GM12874 (cell line): ENCODE results near the gene TADA2A.

ENCODE experiments used
- CTCF ChIP-seq: IDR thresholded peaks from 2 replicates; pipeline ENCODE4 v1.5.1; 2011; ENCODE audit warnings: low read depth, mild to moderate bottlenecking, control low read depth, low read length, moderate library complexity; ENCODE audit not compliant: insufficient read depth

TADA2A gene

GRCh38 chr17:37466471-37466870, 59.8 kb downstream of the TADA2A start:
- TF ChIP-seq CTCF, result no peak

- TF ChIP-seq CTCF, result no peak
These were observed 63.5 kb downstream of the TADA2A start for GRCh38 chr17:37470181-37470580.

GRCh38 chr17:37475731-37476420, 69.2 kb downstream of the TADA2A start:
- TF ChIP-seq CTCF, result no peak

GRCh38 chr17:37476431-37477120, 69.9 kb downstream of the TADA2A start:
- TF ChIP-seq CTCF, result no peak

GRCh38 chr17:37478187-37478586, 71.5 kb downstream of the TADA2A start:
- TF ChIP-seq CTCF, result no peak

GRCh38 chr17:37479025-37479424, 72.3 kb downstream of the TADA2A start:
- TF ChIP-seq CTCF, result no peak

- no peak for TF ChIP-seq CTCF
These were observed 73.7 kb downstream of the TADA2A start for GRCh38 chr17:37480427-37480826.
